SK-N-SH (cell line): Measurements from ENCODE around the gene PRSS8. TPM values are rescaled to one million over a fixed set of nuclear protein-coding genes. Genes with fewer than 3 reads are reported as not detected.
"Not testable (repeated sequence)": the region's sequence is repeated elsewhere in the genome, so short reads cannot be mapped to it uniquely, and the experiment has no call there.

Source experiments
- CTCF ChIA-PET: fragments of 300-600, 350-600 bp; formaldehyde crosslinking; extraction: SDS; loops from one replicate; lab custom pipeline; 2021; lab: Yijun Ruan, JAX
- POLR2A ChIA-PET: fragments of 350-600 bp; sonication (Branson Sonifier 250); formaldehyde crosslinking; extraction: SDS; loops from one replicate; lab custom pipeline; 2020; ENCODE audit warnings: antibody characterized with exemption, inconsistent platforms; lab: Yijun Ruan, JAX
- DNase-seq: peaks from one replicate; pipeline ENCODE4 v3.0.0; 2012
- H2AFZ ChIP-seq: fragments of 200-600 bp; sonication (generic); 2 replicates; pipeline ENCODE4 v1.8.1; 2016; ENCODE audit warnings: antibody characterized with exemption, mild to moderate bottlenecking, low read depth
- H3F3A ChIP-seq: fragments of 200-600 bp; sonication (generic); replicated peaks from 2 replicates; pipeline ENCODE3; 2016; ENCODE audit warnings: antibody characterized with exemption, mild to moderate bottlenecking; ENCODE audit not compliant: insufficient read depth
- H3K27ac ChIP-seq, 2 experiments: fragments of 200-500 bp in 1 of 2; fragments of 200-600 bp in 1 of 2; sonication (Bioruptor generic) in 1 of 2; sonication (generic), shearing (Covaris generic) in 1 of 2; 2 replicates each; pipeline versions ENCODE4 v1.5.1 to v1.6.1; 2014 to 2016; ENCODE audit warnings: low read depth in 2 of 2, inconsistent platforms in 1 of 2, low read length in 1 of 2, mild to moderate bottlenecking in 1 of 2, mixed read lengths in 1 of 2
- H3K27me3 ChIP-seq: fragments of 200-600 bp; sonication (generic), shearing (Covaris generic); 2 replicates; pipeline ENCODE4 v1.6.1; 2016; ENCODE audit warnings: mixed run types; ENCODE audit not compliant: insufficient read depth
- H3K36me3 ChIP-seq, 2 experiments: fragments of 200-500 bp in 1 of 2; fragments of 200-600 bp in 1 of 2; sonication (Bioruptor generic) in 1 of 2; sonication (generic) in 1 of 2; replicated peaks in 1 of 2; 2 replicates each; pipeline versions ENCODE3 to v1.5.1; 2014 to 2016; ENCODE audit warnings: low read length in 1 of 2, mild to moderate bottlenecking in 1 of 2; ENCODE audit not compliant: insufficient read depth in 2 of 2, control insufficient read depth in 1 of 2
- H3K4me1 ChIP-seq, 2 experiments: fragments of 200-500 bp in 1 of 2; fragments of 200-600 bp in 1 of 2; sonication (Bioruptor generic) in 1 of 2; sonication (generic), shearing (Covaris generic) in 1 of 2; 2 replicates each; pipeline versions ENCODE4 v1.5.1 to v1.6.1; 2014 to 2016; ENCODE audit warnings: low read depth in 1 of 2, low read length in 1 of 2, mixed run types in 1 of 2; ENCODE audit not compliant: insufficient read depth in 2 of 2, control insufficient read depth in 1 of 2
- H3K4me2 ChIP-seq: fragments of 200-600 bp; sonication (generic), shearing (Covaris generic); 2 replicates; pipeline ENCODE4 v1.6.1; 2017; ENCODE audit warnings: mixed run types
- H3K4me3 ChIP-seq, 2 experiments: fragments of 200-500 bp in 1 of 2; fragments of 200-600 bp in 1 of 2; sonication (Bioruptor generic) in 1 of 2; sonication (generic), shearing (Covaris generic) in 1 of 2; 2 replicates each; pipeline versions ENCODE4 v1.5.1 to v1.8.1; 2014 to 2016; ENCODE audit warnings: low read depth in 2 of 2, inconsistent platforms in 1 of 2, low read length in 1 of 2, mild to moderate bottlenecking in 1 of 2, mixed read lengths in 1 of 2, moderate library complexity in 1 of 2
- H3K79me2 ChIP-seq: fragments of 200-600 bp; sonication (generic); 2 replicates; pipeline ENCODE4 v1.8.1; 2017; ENCODE audit warnings: mild to moderate bottlenecking; ENCODE audit not compliant: insufficient read depth
- H3K9ac ChIP-seq: fragments of 200-600 bp; sonication (generic); 2 replicates; pipeline ENCODE4 v1.6.1; 2017; ENCODE audit warnings: mixed run types
- H3K9me2 ChIP-seq: fragments of 200-600 bp; sonication (generic); 2 replicates; pipeline ENCODE4 v1.6.1; 2017; ENCODE audit warnings: mixed run types
- H3K9me3 ChIP-seq: fragments of 200-600 bp; sonication (generic); 2 replicates; pipeline ENCODE4 v1.6.1; 2017; ENCODE audit warnings: mixed run types, mild to moderate bottlenecking, moderate library complexity
- H4K20me1 ChIP-seq: fragments of 200-600 bp; sonication (generic); 2 replicates; pipeline ENCODE4 v1.6.1; 2017; ENCODE audit warnings: mild to moderate bottlenecking, mixed run types; ENCODE audit not compliant: insufficient read depth
- CTCF ChIP-seq: fragments of 200-600 bp; sonication (generic); IDR thresholded peaks from 2 replicates; pipeline ENCODE4 v1.6.1; 2017; ENCODE audit warnings: antibody characterized with exemption, mild to moderate bottlenecking, moderate library complexity
- GABPA ChIP-seq: IDR thresholded peaks from 2 replicates; pipeline ENCODE4 v1.4.0; 2012; ENCODE audit warnings: low read depth, mild to moderate bottlenecking
- GATA2 ChIP-seq: sonication (generic); formaldehyde crosslinking; IDR thresholded peaks from 2 replicates; pipeline ENCODE4 v1.5.0; 2020; ENCODE audit warnings: mild to moderate bottlenecking, missing genetic modification reagents
- TAF1 ChIP-seq: IDR thresholded peaks from 2 replicates; pipeline ENCODE4 v1.6.1; 2012; ENCODE audit warnings: low read depth, mild to moderate bottlenecking, low read length, moderate library complexity, borderline replicate concordance
- WGBS: methylation state at CpG from one replicate; pipeline ENCODE4 v1.1.6; 2017; ENCODE audit warnings: low lambda C conversion rate; 5-methylcytosine and 5-hydroxymethylcytosine counted together
- polyA plus RNA-seq, 3 experiments: library from polyadenylated mRNA; depleted of rRNA; stranded (reverse); fragments of >200 nt; gene quantifications; 2 replicates each; pipeline ENCODE4 v1.2.3, GENCODE V29; 2012
- TF ChIP-seq, protein P1 (sequence below): IDR thresholded peaks from 2 replicates; pipeline ENCODE4 v1.4.0; 2012; ENCODE audit warnings: low read depth

The PRSS8 gene
- polyA plus RNA-seq, 1 of the 3 experiments (the other 2 are of a cell fraction) = 0.07 TPM

DNA sequence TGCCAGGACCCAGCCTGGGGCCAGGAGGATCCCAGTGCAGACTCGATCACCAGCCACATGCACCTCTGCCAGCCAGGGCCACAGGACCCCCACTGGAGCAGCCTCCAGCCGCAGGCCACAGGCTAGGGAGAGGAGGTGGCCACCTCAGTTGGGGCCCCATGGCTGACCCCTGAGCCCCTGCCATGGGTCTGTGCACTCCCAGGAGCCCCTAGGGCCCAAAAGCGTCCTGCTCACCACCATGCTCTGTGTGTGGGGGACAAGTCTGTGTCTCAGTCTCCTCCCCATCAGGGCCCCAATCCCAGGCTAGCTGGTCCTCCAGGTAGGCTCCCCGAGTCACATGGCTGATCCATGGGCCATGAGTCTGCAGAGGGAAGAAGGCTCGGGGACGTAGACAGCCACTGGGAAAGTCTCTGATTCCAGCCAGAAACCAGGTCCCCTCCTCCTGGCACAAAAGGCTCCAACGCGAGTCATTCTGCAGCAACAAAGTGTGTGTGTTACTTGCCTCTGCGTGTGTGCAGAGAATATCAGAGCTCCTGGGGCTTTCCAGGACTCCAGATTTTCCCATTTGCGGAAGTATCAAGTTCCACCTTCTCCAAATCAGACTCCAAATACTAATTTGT, 6.1 kb upstream of the PRSS8 start:
- Histone ChIP-seq H3K9ac (peak overlapping the region; percentile 50; the same call in 1 of the 2 replicates), H3K36me3 (no peaks in the 10 kb centered on the region), H3F3A (peaks cover 10% of the 10 kb centered on the region), H3K9me2 (no peaks in the 10 kb centered on the region), H2AFZ (peak overlapping the region; percentile 86), H3K4me3 (peak overlapping the region; percentile 9 to 50), H3K27me3 (no peaks in the 10 kb centered on the region), H3K79me2 (no peaks in the 10 kb centered on the region), H3K27ac (peak overlapping the region; percentile 62 to 78), H3K9me3 (no peaks in the 10 kb centered on the region), H3K4me1 (peaks cover 12 to 22% of the 10 kb centered on the region in 2 experiments; a peak in 2 of 4 replicates), H3K4me2 (peak overlapping the region; percentile 69; the same call in 1 of the 2 replicates), H4K20me1 (no peaks in the 10 kb centered on the region)
- ChIA-PET CTCF (interaction anchor here (0.7 to 4.6 kb wide), 38 partner anchors 9 to 319 kb away, joined by 3 to 38 read pairs (median 6); partner anchors contain the start of genes BCKDK, FUS, HSD3B7 and KAT8), POLR2A (interaction anchor here (0.9 to 2.7 kb wide), 8 partner anchors 11 to 318 kb away, joined by 3 to 43 read pairs (median 6); partner anchors contain the start of genes ARMC5, FUS, KAT8 and VKORC1)
- 36% methylated on average over 6 of the region's 10 CpGs for WGBS
- TF ChIP-seq CTCF (no peak), GABPA (no peak), GATA2 (no peak), TAF1 (no peak)
- TF ChIP-seq, protein P1, sequence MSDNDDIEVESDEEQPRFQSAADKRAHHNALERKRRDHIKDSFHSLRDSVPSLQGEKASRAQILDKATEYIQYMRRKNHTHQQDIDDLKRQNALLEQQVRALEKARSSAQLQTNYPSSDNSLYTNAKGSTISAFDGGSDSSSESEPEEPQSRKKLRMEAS = no peak
- DNase-seq = peak; percentile 47

DNA sequence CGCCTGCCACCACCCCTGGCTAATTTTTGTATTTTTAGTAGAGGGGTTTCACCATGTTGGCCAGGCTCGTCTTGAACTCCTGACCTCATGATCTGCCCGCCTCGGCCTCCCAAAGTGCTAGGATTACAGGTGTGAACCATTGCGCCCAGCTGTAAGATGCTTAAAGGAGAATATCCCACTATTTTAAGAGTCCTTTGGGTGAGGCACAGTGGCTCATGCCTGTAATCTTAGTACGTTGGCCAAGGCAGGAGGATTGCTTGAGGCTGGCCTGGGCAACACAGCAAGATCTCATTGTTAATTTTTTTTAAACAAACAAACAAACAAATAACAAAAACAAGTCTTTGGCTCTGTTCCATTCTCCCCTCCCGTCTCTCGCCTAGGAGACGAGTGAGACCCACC, 5.5 kb upstream of the PRSS8 start:
- Histone ChIP-seq H3K4me1 (peaks cover 12 to 22% of the 10 kb centered on the region in 2 experiments; a peak in 2 of 4 replicates), H3K27ac (peak overlapping the region in 1 of 2 experiments; percentile 78; a peak in 2 of 4 replicates), H3F3A (peaks cover 10% of the 10 kb centered on the region), H3K4me2 (peak overlapping the region; percentile 69; the same call in 1 of the 2 replicates)
- not testable (repeated sequence) for H3K4me3 ChIP-seq, DNase-seq, H3K79me2 ChIP-seq, H3K9ac ChIP-seq, H3K9me2 ChIP-seq, H3K36me3 ChIP-seq, H4K20me1 ChIP-seq, H3K9me3 ChIP-seq, H3K27me3 ChIP-seq, H2AFZ ChIP-seq
- ChIA-PET POLR2A (interaction anchor here (2.6 kb wide), 1 partner anchor 23 kb away, joined by 43 read pairs; the partner anchor contains the start of gene KAT8), CTCF (interaction anchor here (0.7 to 4.6 kb wide), 8 partner anchors 11 to 318 kb away, joined by 3 to 38 read pairs (median 18); partner anchors contain the start of genes ARMC5, HSD3B7, ZNF646 and ZNF668)
- 92% methylated on average over 9 of the region's 9 CpGs for WGBS
